H9 (cell line): Measurements from ENCODE around the gene LRSAM1. TPM values are rescaled to one million over a fixed set of nuclear protein-coding genes. Genes with fewer than 3 reads are reported as not detected.

Source experiments
- DNase-seq: peaks from one replicate; pipeline ENCODE4 v3.0.0-alpha.2; 2017
- H2AFZ ChIP-seq: one replicate; pipeline ENCODE4 v1.6.1; 2013; ENCODE audit warnings: mild to moderate bottlenecking, low read length, control low read depth, moderate library complexity
- H2AK5ac ChIP-seq: 2 replicates; pipeline ENCODE4 v1.6.1; 2013; ENCODE audit warnings: low read length, control low read depth, mixed read lengths; ENCODE audit not compliant: insufficient read length
- H2BK120ac ChIP-seq: one replicate; pipeline ENCODE4 v1.6.1; 2013; ENCODE audit warnings: low read depth, mild to moderate bottlenecking, low read length, control low read depth, inconsistent platforms; ENCODE audit not compliant: poor library complexity, severe bottlenecking
- H2BK12ac ChIP-seq: 2 replicates; pipeline ENCODE4 v1.6.1; 2013; ENCODE audit warnings: low read length, control low read depth, mixed read lengths, low read depth; ENCODE audit not compliant: insufficient read length
- H2BK15ac ChIP-seq: 2 replicates; pipeline ENCODE4 v1.6.1; 2013; ENCODE audit warnings: low read depth, low read length, control low read depth
- H2BK20ac ChIP-seq: one replicate; pipeline ENCODE4 v1.6.1; 2013; ENCODE audit warnings: low read depth, mild to moderate bottlenecking, low read length, control low read depth, inconsistent platforms; ENCODE audit not compliant: poor library complexity, severe bottlenecking
- H2BK5ac ChIP-seq: 2 replicates; pipeline ENCODE4 v1.6.1; 2013; ENCODE audit warnings: low read length, control low read depth, mixed read lengths; ENCODE audit not compliant: insufficient read length
- H3K14ac ChIP-seq: 2 replicates; pipeline ENCODE4 v1.6.1; 2013; ENCODE audit warnings: low read length, control low read depth; ENCODE audit not compliant: insufficient read depth
- H3K18ac ChIP-seq: 2 replicates; pipeline ENCODE4 v1.6.1; 2013; ENCODE audit warnings: low read depth, mild to moderate bottlenecking, mixed read lengths, low read length, control low read depth; ENCODE audit not compliant: insufficient read length
- H3K23ac ChIP-seq: 2 replicates; pipeline ENCODE4 v1.6.1; 2013; ENCODE audit warnings: low read length, control low read depth, mixed read lengths, low read depth; ENCODE audit not compliant: insufficient read length
- H3K23me2 ChIP-seq: 2 replicates; pipeline ENCODE4 v1.6.1; 2013; ENCODE audit warnings: low read depth, mild to moderate bottlenecking, mixed read lengths, low read length, control low read depth; ENCODE audit not compliant: insufficient read length, poor library complexity, severe bottlenecking
- H3K27ac ChIP-seq: 2 replicates; pipeline ENCODE4 v1.5.1; 2013; ENCODE audit warnings: low read length, control low read depth, mixed read lengths, low read depth; ENCODE audit not compliant: insufficient read length
- H3K27me3 ChIP-seq: 2 replicates; pipeline ENCODE4 v1.6.1; 2013; ENCODE audit warnings: low read length, control low read depth, inconsistent platforms; ENCODE audit not compliant: insufficient read depth
- H3K4ac ChIP-seq: 2 replicates; pipeline ENCODE4 v1.6.1; 2013; ENCODE audit warnings: low read depth, mild to moderate bottlenecking, control low read depth, inconsistent platforms, low read length, moderate library complexity
- H3K4me1 ChIP-seq: 2 replicates; pipeline ENCODE4 v1.6.1; 2013; ENCODE audit warnings: low read length, control low read depth, inconsistent platforms; ENCODE audit not compliant: insufficient read depth
- H3K4me2 ChIP-seq: 2 replicates; pipeline ENCODE4 v1.6.1; 2013; ENCODE audit warnings: low read length, control low read depth, mixed read lengths; ENCODE audit not compliant: insufficient read length, insufficient read depth
- H3K56ac ChIP-seq: 2 replicates; pipeline ENCODE4 v1.6.1; 2013; ENCODE audit warnings: low read depth, mild to moderate bottlenecking, mixed read lengths, low read length, control low read depth; ENCODE audit not compliant: insufficient read length
- H3K79me1 ChIP-seq: 2 replicates; pipeline ENCODE4 v1.6.1; 2013; ENCODE audit warnings: low read depth, mild to moderate bottlenecking, moderate library complexity, low read length, control low read depth, inconsistent platforms; ENCODE audit not compliant: insufficient read depth, poor library complexity, severe bottlenecking
- H3K79me2 ChIP-seq: 2 replicates; pipeline ENCODE4 v1.6.1; 2013; ENCODE audit warnings: low read length, control low read depth, inconsistent platforms; ENCODE audit not compliant: insufficient read depth
- H3K9ac ChIP-seq: 2 replicates; pipeline ENCODE4 v1.6.1; 2013; ENCODE audit warnings: low read length, control low read depth, mixed read lengths; ENCODE audit not compliant: insufficient read length; ENCODE audit errors: extremely low read depth
- H3K9me3 ChIP-seq: one replicate; pipeline ENCODE4 v1.6.1; 2013; ENCODE audit warnings: low read depth, low read length, inconsistent platforms; ENCODE audit not compliant: control insufficient read depth
- H3T11ph ChIP-seq: one replicate; pipeline ENCODE4 v1.6.1; 2013; ENCODE audit warnings: mild to moderate bottlenecking, low read length, control low read depth, inconsistent platforms
- H4K20me1 ChIP-seq: one replicate; pipeline ENCODE4 v1.6.1; 2013; ENCODE audit not compliant: control insufficient read depth, insufficient read length, insufficient read depth
- H4K5ac ChIP-seq: 2 replicates; pipeline ENCODE4 v1.6.1; 2013; ENCODE audit warnings: low read depth, mild to moderate bottlenecking, mixed read lengths, low read length, control low read depth; ENCODE audit not compliant: insufficient read length
- H4K8ac ChIP-seq: replicated peaks from 2 replicates; pipeline ENCODE4 v1.6.1; 2013; ENCODE audit warnings: low read length, control low read depth, mixed read lengths, low read depth; ENCODE audit not compliant: insufficient read length
- H4K91ac ChIP-seq: 2 replicates; pipeline ENCODE4 v1.6.1; 2013; ENCODE audit warnings: low read depth, mild to moderate bottlenecking, moderate library complexity, mixed read lengths, low read length, control low read depth; ENCODE audit not compliant: insufficient read length
- H3K27ac Mint-ChIP-seq, 3 experiments: 2 replicates in 2 of 3; 3 replicates in 1 of 3; pipeline ENCODE4 v1.8.0; 2020 to 2021; ENCODE audit warnings: mixed read lengths in 3 of 3, mild to moderate bottlenecking in 1 of 3, moderate library complexity in 1 of 3
- H3K27me3 Mint-ChIP-seq: 2 replicates; pipeline ENCODE4 v1.8.0; 2021; ENCODE audit warnings: low read depth, mild to moderate bottlenecking, moderate library complexity, mixed read lengths
- H3K36me3 Mint-ChIP-seq, 3 experiments: 2 replicates in 2 of 3; 3 replicates in 1 of 3; pipeline ENCODE4 v1.8.0; 2020 to 2021; ENCODE audit warnings: low read depth in 3 of 3, mixed read lengths in 3 of 3; ENCODE audit not compliant: insufficient read depth in 1 of 3
- H3K4me1 Mint-ChIP-seq, 2 experiments: 2 replicates each; pipeline ENCODE4 v1.8.0; 2020; ENCODE audit warnings: mixed read lengths in 2 of 2
- H3K4me3 Mint-ChIP-seq, 2 experiments: 2 replicates in 1 of 2; 3 replicates in 1 of 2; pipeline ENCODE4 v1.8.0; 2020 to 2021; ENCODE audit warnings: mild to moderate bottlenecking in 2 of 2, mixed read lengths in 2 of 2, moderate library complexity in 1 of 2
- H3K9me3 Mint-ChIP-seq, 2 experiments: 2 replicates in 1 of 2; 3 replicates in 1 of 2; pipeline ENCODE4 v1.8.0; 2020; ENCODE audit warnings: mild to moderate bottlenecking in 2 of 2, mixed read lengths in 2 of 2, moderate library complexity in 1 of 2
- CTCF ChIP-seq: fragments of 200-600 bp; sonication (generic); conservative IDR thresholded peaks from 3 replicates; pipeline ENCODE4 v1.8.0; 2021; ENCODE audit warnings: antibody characterized with exemption, mild to moderate bottlenecking
- WGBS: extraction: QIAGEN DNeasy Blood & Tissue Kit; methylation state at CpG from one replicate; pipeline ENCODE4 v1.1.7; 2013; ENCODE audit warnings: missing lambda C conversion rate, low lambda C conversion rate, mixed read lengths; ENCODE audit not compliant: insufficient read length; ENCODE audit errors: extremely low coverage; 5-methylcytosine and 5-hydroxymethylcytosine counted together
- total RNA-seq: library from RNA; stranded (reverse); gene quantifications from 2 replicates; pipeline ENCODE4 v1.2.1, GENCODE V29; 2021

LRSAM1 gene
- total RNA-seq, 1 experiment from 2014 or later, result 16.2 TPM

- no peak overlapping the region for H2BK15ac ChIP-seq
- Mint-ChIP-seq H3K36me3 (peaks cover 0 to 7% (median 0%) of the 10 kb centered on the region in 3 experiments; a peak in 2 of 7 replicates), H3K4me3 (no peak overlapping the region), H3K27ac (0 out of 7 replicates have a peak overlapping the region, but pooled peaks of 1 of the 3 experiments have one; percentile 32), H3K9me3 (no peaks in the 10 kb centered on the region), H3K4me1 (peaks cover 23 to 24% of the 10 kb centered on the region in 2 experiments), H3K27me3 (no peaks in the 10 kb centered on the region)
- peaks cover 5% of the 10 kb centered on the region for H3K79me1 ChIP-seq
- H3K79me2 ChIP-seq, result peaks cover 6% of the 10 kb centered on the region; the same call in 1 of the 2 replicates
- H4K91ac ChIP-seq, result no peak overlapping the region
- H4K5ac ChIP-seq, result no peak overlapping the region
- H3K23me2 ChIP-seq, result no peaks in the 10 kb centered on the region
- no peak overlapping the region for H3T11ph ChIP-seq
- no peak overlapping the region for H2AFZ ChIP-seq
- TF ChIP-seq CTCF, result no peak
- no peaks in the 10 kb centered on the region for H3K27me3 ChIP-seq
- H3K9me3 ChIP-seq, result no peaks in the 10 kb centered on the region
- no peak overlapping the region for H2BK20ac ChIP-seq
- no peak overlapping the region for H2BK5ac ChIP-seq
- H3K18ac ChIP-seq, result no peak overlapping the region
- H2AK5ac ChIP-seq, result no peak overlapping the region
- H4K20me1 ChIP-seq, result no peaks in the 10 kb centered on the region
- H3K4me2 ChIP-seq, result no peak overlapping the region
- H3K23ac ChIP-seq, result no peak overlapping the region
- H2BK12ac ChIP-seq, result no peak overlapping the region
- no CpG with 5 or more reads among the region's 10 CpGs for WGBS
- H3K14ac ChIP-seq, result no peak overlapping the region
- H3K27ac ChIP-seq, result no peak overlapping the region
- no peak for DNase-seq
- H4K8ac ChIP-seq, result no peak overlapping the region
- no peak overlapping the region for H3K9ac ChIP-seq
- no peak overlapping the region for H3K56ac ChIP-seq
- no peaks in the 10 kb centered on the region; the same call in 1 of the 2 replicates for H3K4me1 ChIP-seq
- H2BK120ac ChIP-seq, result no peak overlapping the region
- no peak overlapping the region for H3K4ac ChIP-seq
Measured at GRCh38 chr9:127548352-127548881, 97.1 kb downstream of the LRSAM1 start.
